Measurements from ENCODE around the gene DRGX.

DRGX gene

GRCh38 chr10:49384268-49384953 is 11.5 kb downstream of the DRGX start:
- no peak for DNase-seq (ENCODE audit: low read depth)
- TF ChIP-seq, protein P1, sequence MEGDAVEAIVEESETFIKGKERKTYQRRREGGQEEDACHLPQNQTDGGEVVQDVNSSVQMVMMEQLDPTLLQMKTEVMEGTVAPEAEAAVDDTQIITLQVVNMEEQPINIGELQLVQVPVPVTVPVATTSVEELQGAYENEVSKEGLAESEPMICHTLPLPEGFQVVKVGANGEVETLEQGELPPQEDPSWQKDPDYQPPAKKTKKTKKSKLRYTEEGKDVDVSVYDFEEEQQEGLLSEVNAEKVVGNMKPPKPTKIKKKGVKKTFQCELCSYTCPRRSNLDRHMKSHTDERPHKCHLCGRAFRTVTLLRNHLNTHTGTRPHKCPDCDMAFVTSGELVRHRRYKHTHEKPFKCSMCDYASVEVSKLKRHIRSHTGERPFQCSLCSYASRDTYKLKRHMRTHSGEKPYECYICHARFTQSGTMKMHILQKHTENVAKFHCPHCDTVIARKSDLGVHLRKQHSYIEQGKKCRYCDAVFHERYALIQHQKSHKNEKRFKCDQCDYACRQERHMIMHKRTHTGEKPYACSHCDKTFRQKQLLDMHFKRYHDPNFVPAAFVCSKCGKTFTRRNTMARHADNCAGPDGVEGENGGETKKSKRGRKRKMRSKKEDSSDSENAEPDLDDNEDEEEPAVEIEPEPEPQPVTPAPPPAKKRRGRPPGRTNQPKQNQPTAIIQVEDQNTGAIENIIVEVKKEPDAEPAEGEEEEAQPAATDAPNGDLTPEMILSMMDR (IDR thresholded peaks at IDR 0.05; ENCODE audit: control insufficient read depth, insufficient read depth, low read depth, low read length, missing control alignments): no peak
- no peak overlapping the region for H3K4me3 ChIP-seq (ENCODE audit: control insufficient read depth, low read depth, low read length)

DNA sequence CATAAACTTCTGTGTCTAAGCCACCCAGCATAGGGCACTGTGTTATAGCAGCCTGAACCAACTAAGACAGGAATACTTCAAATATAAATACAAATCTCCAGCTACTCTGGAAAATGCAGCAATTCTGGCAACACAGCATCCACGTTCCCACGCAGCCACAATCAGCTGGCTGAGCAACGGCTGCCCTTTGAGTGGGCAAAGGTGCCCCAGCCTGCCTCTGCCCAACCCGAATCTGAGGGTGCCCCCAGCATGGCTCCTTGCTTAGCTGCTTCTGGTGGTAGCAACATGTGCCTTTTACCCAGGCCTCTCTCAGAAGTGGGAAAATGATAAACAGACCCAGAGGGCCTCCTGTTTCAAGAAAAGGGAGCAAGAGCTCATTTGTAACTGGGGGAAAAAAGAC is 12.0 kb downstream of the DRGX start:
- DNase-seq (ENCODE audit: low read depth): no peak
- H3K4me3 ChIP-seq (ENCODE audit: control insufficient read depth, low read depth, low read length): no peak overlapping the region
- TF ChIP-seq, protein P1 (IDR thresholded peaks at IDR 0.05; ENCODE audit: control insufficient read depth, insufficient read depth, low read depth, low read length, missing control alignments): no peak

- TF ChIP-seq, protein P1 (IDR thresholded peaks at IDR 0.05; ENCODE audit: control insufficient read depth, insufficient read depth, low read depth, low read length, missing control alignments): no peak
- DNase-seq (ENCODE audit: low read depth): no peak
- H3K4me3 ChIP-seq (ENCODE audit: control insufficient read depth, low read depth, low read length): no peak overlapping the region
Measured at GRCh38 chr10:49382826-49383225, 13.1 kb downstream of the DRGX start.

- TF ChIP-seq, protein P1 (IDR thresholded peaks at IDR 0.05; ENCODE audit: control insufficient read depth, insufficient read depth, low read depth, low read length, missing control alignments): no peak
- H3K4me3 ChIP-seq (ENCODE audit: control insufficient read depth, low read depth, low read length): no peak overlapping the region
- no peak for DNase-seq (ENCODE audit: low read depth)
Measured at GRCh38 chr10:49382226-49382625, 13.7 kb downstream of the DRGX start.

- DNase-seq (ENCODE audit: low read depth): no peak
- TF ChIP-seq, protein P1 (IDR thresholded peaks at IDR 0.05; ENCODE audit: control insufficient read depth, insufficient read depth, low read depth, low read length, missing control alignments): no peak
- H3K4me3 ChIP-seq (ENCODE audit: control insufficient read depth, low read depth, low read length): no peak overlapping the region
Measured at GRCh38 chr10:49381111-49381900, 14.6 kb downstream of the DRGX start.

DNA sequence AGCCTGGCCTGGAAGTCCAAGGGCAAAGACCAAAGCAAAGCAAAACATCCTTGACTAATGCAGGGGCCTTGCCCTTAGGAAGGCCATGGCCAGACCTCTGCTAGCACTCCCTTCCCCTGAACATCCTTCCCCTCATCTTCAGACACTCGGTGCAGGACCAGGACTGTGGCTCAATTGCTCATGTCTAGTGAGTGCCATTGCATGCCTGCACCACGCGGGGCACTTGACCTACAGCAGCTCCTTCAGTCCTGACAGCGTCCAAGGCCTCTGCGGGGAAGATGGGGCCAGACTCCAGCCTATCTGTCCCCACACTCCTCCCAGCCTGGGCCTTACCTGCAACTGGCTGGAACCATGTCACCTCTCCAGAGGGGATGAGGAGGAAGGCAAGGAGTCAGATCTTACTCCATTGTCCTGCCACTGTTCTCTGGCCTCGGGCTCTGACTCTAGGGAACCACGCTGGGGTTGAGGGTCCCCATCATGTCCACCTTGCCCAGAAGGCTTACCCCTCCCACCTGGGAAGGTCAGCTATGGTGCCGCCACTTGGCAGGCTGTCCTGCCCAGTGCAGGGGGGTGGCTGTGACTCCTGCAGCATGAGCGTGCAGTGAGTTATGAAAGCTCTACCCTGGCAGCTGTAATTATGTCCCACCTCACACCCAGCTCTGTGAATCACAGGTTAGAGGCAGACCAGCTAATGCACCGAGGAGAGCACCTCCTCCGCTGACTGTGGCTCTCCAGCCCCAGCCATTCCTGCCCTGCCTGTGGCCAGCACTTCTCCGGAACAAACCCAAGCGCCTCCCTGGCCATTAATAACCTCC is 16.1 kb downstream of the DRGX start:
- H3K4me3 ChIP-seq (ENCODE audit: control insufficient read depth, low read depth, low read length): no peak overlapping the region
- TF ChIP-seq, protein P1 (IDR thresholded peaks at IDR 0.05; ENCODE audit: control insufficient read depth, insufficient read depth, low read depth, low read length, missing control alignments): peak; percentile 25

More for the DNA sequence above, 16.1 kb downstream of the DRGX start:
- no peak for DNase-seq (ENCODE audit: low read depth)

All from AG09309 (cell line).